Upper lobe of right lung (tissue), 1 donor: ENCODE results near the gene CPED1. TPM values are rescaled to one million over a fixed set of nuclear protein-coding genes. Genes with fewer than 3 reads are reported as not detected.

Experiments used
- ATAC-seq: fragments of 200-7000 bp; cut with Tn5 transposase; one replicate; pipeline ENCODE4 v1.9.1; 2020; ENCODE audit warnings: mild to moderate bottlenecking, moderate library complexity
- DNase-seq: peaks from one replicate; pipeline ENCODE4 v3.0.0-alpha.2; 2020
- H3K27ac ChIP-seq: fragments of 200-600 bp; one replicate; pipeline ENCODE4 v1.8.0; 2022
- H3K27me3 ChIP-seq: fragments of 200-600 bp; one replicate; pipeline ENCODE4 v1.8.0; 2022; ENCODE audit warnings: mild to moderate bottlenecking
- H3K36me3 ChIP-seq: fragments of 200-600 bp; one replicate; pipeline ENCODE4 v1.8.0; 2022
- H3K4me1 ChIP-seq: fragments of 200-600 bp; one replicate; pipeline ENCODE4 v1.8.0; 2022
- H3K4me3 ChIP-seq: fragments of 200-600 bp; one replicate; pipeline ENCODE4 v1.8.0; 2022; ENCODE audit warnings: mild to moderate bottlenecking
- H3K9me3 ChIP-seq: fragments of 200-600 bp; one replicate; pipeline ENCODE4 v1.8.0; 2022
- intact Hi-C: fragments of 100-400 bp; cut with DNase I; formaldehyde crosslinking; loops from one replicate; pipeline ENCODE4 v1.11.0; 2022
- total RNA-seq: library from RNA; stranded (reverse); fragmentation: NEBNext Ultra II Directional; extraction: Animal tissue kit (Norgen Biotek cat#: 25700); gene quantifications from one replicate; pipeline ENCODE4 v1.2.1, GENCODE V29; 2021
- TF ChIP-seq, protein P1 (sequence below): fragments of 200-600 bp; IDR thresholded peaks from one replicate; pipeline ENCODE4 v1.8.0; 2022; ENCODE audit warnings: antibody characterized with exemption
- donor health status: DM: no; HTN: yes; CAD: no; lungs with severe emphysema.

Gene CPED1
- total RNA-seq, 1 donor from 2014 or later, result 39.2 TPM

- DNase-seq (no peak), ATAC-seq (no peak)
- TF ChIP-seq, protein P1, sequence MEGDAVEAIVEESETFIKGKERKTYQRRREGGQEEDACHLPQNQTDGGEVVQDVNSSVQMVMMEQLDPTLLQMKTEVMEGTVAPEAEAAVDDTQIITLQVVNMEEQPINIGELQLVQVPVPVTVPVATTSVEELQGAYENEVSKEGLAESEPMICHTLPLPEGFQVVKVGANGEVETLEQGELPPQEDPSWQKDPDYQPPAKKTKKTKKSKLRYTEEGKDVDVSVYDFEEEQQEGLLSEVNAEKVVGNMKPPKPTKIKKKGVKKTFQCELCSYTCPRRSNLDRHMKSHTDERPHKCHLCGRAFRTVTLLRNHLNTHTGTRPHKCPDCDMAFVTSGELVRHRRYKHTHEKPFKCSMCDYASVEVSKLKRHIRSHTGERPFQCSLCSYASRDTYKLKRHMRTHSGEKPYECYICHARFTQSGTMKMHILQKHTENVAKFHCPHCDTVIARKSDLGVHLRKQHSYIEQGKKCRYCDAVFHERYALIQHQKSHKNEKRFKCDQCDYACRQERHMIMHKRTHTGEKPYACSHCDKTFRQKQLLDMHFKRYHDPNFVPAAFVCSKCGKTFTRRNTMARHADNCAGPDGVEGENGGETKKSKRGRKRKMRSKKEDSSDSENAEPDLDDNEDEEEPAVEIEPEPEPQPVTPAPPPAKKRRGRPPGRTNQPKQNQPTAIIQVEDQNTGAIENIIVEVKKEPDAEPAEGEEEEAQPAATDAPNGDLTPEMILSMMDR, result no peak
- intact Hi-C loops, result no loop called here
- no peak overlapping the region for H3K27ac ChIP-seq
- no peak overlapping the region for H3K4me3 ChIP-seq
- no peaks in the 10 kb centered on the region for H3K4me1 ChIP-seq
- no peaks in the 10 kb centered on the region for H3K36me3 ChIP-seq
- H3K27me3 ChIP-seq, result no peaks in the 10 kb centered on the region
- H3K9me3 ChIP-seq, result no peaks in the 10 kb centered on the region
Measured at GRCh38 chr7:121280656-121281055, 292.1 kb downstream of the CPED1 start.

DNA sequence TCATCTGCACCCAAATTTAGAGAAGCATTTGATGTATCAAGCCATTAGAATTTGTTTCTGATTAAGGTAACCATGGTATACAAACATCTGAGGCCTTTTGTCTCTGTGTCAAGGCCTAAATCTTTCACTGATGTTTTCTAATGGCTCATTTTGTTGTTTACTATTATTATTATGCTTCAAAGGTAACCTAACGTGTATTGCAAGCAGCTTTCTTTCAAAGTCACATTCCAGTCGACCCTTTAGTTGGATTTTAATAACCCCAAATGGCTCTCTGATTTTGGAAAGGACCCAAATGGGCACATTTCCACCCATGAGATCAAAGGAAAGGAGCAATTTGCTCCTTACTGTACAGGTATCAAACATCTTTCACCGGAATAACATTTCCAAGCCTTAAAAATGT lies 293.6 kb downstream of the CPED1 start:
- H3K4me3 ChIP-seq, result no peak overlapping the region
- no peak overlapping the region for H3K27ac ChIP-seq
- no peaks in the 10 kb centered on the region for H3K27me3 ChIP-seq
- DNase-seq, result no peak
- H3K9me3 ChIP-seq, result no peaks in the 10 kb centered on the region
- TF ChIP-seq, protein P1, result no peak
- H3K36me3 ChIP-seq, result no peaks in the 10 kb centered on the region
- no peak for ATAC-seq
- intact Hi-C loops, result no loop called here
- no peaks in the 10 kb centered on the region for H3K4me1 ChIP-seq

DNA sequence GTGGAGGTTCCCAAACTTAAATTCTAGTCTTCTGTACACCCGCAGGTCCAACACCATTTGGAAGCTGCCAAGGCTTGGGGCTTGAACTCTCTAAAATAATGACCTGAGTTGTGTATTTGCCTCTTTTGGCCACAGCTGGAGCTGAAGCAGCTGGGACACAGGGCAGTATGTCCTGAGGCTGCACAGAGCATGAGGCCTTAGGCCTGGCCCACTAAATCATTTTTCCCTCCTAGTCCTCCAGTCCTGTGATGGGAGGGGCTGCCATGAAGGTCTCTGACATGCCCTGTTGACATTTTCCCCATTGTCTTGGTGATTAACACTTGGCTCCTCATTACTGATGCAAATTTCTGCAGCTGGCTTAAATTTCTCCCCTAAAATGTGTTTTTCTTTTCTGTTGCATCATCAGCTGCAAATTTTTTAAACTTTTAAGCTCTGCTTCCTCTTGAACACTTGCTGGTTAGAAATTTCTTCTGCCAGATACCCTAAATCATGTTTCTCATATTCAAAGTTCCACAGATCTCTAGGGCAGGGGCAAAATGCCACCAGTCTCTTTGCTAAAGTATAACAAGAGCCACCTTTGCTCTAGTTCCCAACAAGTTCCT lies 296.7 kb downstream of the CPED1 start:
- H3K9me3 ChIP-seq, result no peaks in the 10 kb centered on the region
- H3K36me3 ChIP-seq, result no peaks in the 10 kb centered on the region
- DNase-seq (no peak), ATAC-seq (no peak)
- H3K4me1 ChIP-seq, result no peaks in the 10 kb centered on the region
- TF ChIP-seq, protein P1, result no peak
- H3K4me3 ChIP-seq, result no peak overlapping the region
- no peaks in the 10 kb centered on the region for H3K27me3 ChIP-seq
- intact Hi-C loops, result no loop called here
- H3K27ac ChIP-seq, result no peak overlapping the region

DNA sequence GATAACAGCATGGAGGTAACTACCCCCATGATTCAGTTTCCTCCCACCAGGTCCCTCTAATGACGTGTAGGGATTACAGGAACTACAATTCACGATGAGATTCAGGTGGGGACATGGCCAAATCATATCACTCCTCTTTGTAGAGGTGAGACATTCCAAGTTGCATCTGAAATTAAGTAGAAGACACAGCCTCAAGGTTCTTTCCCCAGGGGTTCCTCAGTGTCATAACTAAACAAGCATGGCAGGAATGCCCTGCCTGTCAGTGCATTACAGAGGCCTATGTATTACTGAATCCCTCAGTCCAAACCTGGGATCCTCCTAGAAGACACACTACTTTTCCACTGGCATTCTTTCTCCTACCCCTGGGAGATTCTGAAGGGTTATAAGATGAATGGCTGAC lies 297.7 kb downstream of the CPED1 start:
- no peaks in the 10 kb centered on the region for H3K9me3 ChIP-seq
- H3K27ac ChIP-seq, result no peak overlapping the region
- H3K36me3 ChIP-seq, result no peaks in the 10 kb centered on the region
- no peaks in the 10 kb centered on the region for H3K27me3 ChIP-seq
- no peak for DNase-seq
- intact Hi-C loops, result no loop called here
- no peaks in the 10 kb centered on the region for H3K4me1 ChIP-seq
- TF ChIP-seq, protein P1, result no peak
- ATAC-seq, result no peak
- H3K4me3 ChIP-seq, result no peak overlapping the region

DNA sequence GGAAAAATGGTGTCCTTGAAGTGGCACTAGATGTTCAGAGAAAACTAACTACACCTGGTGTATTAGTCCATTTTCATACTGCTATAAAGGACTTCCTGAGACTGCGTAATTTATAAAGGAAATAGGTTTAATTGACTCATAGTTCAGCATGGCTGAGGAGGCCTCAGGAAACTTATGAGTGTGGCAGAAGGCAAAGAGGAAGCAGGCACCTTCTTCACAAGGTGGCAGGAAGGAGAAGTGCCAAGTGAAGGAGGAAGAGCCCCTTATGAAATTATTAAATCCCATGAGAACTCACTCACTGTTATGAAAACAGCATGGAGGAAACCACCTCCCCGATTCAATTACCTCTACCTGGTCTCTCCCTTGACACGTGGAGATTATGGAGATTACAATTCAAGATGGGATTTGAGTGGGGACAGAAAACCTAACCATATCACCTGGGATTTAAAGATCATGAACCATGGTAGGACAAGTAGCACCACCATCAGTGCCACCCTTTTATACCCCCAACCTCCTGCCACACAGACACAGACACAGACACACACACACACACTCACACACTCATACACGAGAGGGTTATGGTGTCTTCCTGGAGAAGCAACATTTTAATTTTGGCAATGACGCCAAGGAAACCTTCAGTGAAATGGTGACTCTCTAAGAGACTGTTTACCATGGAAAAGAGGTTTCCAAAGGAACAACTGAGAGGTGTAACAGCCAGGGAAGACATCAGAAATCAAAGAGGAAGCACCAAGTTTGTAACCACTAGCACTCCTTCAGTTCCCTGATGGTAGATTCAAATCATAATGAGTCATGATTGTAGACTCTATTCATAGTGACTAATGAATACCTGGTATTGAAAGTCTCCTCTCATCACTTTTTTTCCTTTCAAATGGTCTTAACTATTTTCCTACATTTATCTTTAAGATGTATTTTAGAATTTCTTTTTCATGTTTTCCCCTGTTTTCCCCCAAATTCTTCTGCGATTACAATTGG lies 298.5 kb downstream of the CPED1 start:
- no peak for ATAC-seq
- Histone ChIP-seq H3K9me3 (no peaks in the 10 kb centered on the region), H3K4me1 (no peaks in the 10 kb centered on the region), H3K36me3 (no peaks in the 10 kb centered on the region), H3K27me3 (no peaks in the 10 kb centered on the region), H3K4me3 (no peak overlapping the region), H3K27ac (no peak overlapping the region)
- no peak for DNase-seq
- TF ChIP-seq, protein P1, result no peak
- intact Hi-C loops, result no loop called here
